GM18499 (cell line): ENCODE data around the gene FAAP20.

ENCODE experiments used
- ATAC-seq: cut with Tn5 transposase; IDR thresholded peaks from one replicate; pipeline ENCODE4 v1.9.1; 2021; ENCODE audit warnings: moderate number of reproducible peaks; ENCODE audit not compliant: insufficient read depth, unreplicated experiment

FAAP20 gene

GRCh38 chr1:2230781-2231531 is 36.4 kb upstream of the FAAP20 start:
- ATAC-seq = no peak

GRCh38 chr1:2229911-2230731 is 35.5 kb upstream of the FAAP20 start:
- no peak for ATAC-seq

DNA sequence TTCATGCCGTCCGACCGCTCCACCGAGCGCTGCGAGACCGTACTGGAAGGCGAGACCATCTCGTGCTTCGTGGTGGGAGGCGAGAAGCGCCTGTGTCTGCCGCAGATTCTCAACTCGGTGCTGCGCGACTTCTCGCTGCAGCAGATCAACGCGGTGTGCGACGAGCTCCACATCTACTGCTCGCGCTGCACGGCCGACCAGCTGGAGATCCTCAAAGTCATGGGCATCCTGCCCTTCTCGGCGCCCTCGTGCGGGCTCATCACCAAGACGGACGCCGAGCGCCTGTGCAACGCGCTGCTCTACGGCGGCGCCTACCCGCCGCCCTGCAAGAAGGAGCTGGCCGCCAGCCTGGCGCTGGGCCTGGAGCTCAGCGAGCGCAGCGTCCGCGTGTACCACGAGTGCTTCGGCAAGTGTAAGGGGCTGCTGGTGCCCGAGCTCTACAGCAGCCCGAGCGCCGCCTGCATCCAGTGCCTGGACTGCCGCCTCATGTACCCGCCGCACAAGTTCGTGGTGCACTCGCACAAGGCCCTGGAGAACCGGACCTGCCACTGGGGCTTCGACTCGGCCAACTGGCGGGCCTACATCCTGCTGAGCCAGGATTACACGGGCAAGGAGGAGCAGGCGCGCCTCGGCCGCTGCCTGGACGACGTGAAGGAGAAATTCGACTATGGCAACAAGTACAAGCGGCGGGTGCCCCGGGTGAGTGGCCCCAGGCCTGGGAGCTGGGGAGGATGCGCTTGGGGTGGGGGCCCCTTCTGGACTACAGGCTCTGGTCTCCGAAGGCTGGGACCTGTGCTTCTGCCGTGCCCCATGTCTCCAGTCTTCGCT is 34.7 kb upstream of the FAAP20 start:
- ATAC-seq = no peak

DNA sequence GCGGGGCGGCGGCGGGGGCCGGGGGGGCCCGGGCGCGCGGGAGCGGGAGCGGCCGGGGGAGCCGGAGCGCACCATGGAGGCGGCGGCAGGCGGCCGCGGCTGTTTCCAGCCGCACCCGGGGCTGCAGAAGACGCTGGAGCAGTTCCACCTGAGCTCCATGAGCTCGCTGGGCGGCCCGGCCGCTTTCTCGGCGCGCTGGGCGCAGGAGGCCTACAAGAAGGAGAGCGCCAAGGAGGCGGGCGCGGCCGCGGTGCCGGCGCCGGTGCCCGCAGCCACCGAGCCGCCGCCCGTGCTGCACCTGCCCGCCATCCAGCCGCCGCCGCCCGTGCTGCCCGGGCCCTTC is 34.1 kb upstream of the FAAP20 start:
- no peak for ATAC-seq

DNA sequence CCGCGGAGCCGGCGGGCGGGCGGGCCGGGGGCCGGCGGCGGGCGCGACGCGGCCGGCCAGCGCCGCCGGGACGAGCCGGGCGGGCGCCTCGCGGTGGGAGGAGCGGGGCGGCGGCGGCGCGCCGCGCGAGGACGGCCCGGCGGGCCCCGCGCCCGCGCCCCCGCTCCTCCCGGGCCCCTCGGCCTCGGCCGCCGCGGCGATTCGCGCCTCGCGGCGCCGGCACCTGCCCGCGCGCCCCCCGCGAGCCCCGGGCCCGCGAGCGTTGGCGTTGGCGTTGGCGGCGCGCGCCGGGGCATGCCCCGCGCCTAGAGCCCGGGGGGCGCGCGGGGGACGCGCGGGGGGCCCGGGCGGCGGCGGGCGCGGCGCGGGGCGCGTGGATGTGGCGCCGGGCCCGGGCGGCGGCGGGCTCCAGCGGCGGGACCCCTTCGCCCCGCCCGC is 33.6 kb upstream of the FAAP20 start, which contains the start of gene SKI:
SKI (plus strand) TSS at position 163 of the 438 bp plus-strand sequence. CDS start 448 bp downstream, outside the sequence.
- ATAC-seq = no peak

DNA sequence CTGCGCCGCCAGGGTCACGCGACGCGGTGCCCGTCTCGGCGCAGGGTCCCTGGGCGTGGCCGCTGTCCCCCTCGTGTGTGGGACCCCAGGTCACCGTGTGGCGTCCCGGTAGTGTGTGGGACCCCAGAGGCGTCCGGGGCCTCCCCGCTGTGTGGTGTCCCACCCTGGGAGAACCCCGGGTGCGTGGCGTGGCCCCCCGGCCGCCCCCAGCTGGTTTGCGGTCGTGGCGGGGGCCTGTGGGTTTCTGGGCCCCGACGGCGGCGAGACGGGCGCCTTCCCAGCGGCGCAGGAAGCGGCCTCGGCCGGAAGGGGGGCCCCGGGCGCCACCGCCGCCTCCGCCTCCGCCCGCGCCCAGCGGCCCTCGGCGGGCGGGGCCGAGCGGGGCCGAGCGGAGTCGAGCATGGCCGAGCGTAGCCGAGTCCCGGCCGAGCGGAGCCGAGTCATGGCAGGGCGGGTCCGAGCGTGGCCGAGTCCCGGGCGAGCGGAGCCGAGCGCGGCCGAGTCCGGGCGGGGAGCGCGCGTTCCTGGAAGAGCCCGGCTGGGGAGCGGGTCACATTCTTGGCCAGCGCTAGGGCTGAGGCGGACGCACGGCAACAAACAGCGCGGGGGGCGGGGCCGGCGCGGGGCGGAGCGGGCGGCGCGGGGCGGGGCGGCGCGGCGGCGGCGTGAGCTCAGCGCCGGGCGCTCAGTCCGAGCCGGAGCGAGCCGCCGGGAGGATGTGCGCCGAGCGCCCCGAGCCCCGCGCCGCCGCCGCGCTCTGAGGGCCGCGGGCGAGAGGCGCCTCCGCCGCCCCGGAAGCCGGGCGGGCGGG is 33.0 kb upstream of the FAAP20 start:
- peak; percentile 79 for ATAC-seq

DNA sequence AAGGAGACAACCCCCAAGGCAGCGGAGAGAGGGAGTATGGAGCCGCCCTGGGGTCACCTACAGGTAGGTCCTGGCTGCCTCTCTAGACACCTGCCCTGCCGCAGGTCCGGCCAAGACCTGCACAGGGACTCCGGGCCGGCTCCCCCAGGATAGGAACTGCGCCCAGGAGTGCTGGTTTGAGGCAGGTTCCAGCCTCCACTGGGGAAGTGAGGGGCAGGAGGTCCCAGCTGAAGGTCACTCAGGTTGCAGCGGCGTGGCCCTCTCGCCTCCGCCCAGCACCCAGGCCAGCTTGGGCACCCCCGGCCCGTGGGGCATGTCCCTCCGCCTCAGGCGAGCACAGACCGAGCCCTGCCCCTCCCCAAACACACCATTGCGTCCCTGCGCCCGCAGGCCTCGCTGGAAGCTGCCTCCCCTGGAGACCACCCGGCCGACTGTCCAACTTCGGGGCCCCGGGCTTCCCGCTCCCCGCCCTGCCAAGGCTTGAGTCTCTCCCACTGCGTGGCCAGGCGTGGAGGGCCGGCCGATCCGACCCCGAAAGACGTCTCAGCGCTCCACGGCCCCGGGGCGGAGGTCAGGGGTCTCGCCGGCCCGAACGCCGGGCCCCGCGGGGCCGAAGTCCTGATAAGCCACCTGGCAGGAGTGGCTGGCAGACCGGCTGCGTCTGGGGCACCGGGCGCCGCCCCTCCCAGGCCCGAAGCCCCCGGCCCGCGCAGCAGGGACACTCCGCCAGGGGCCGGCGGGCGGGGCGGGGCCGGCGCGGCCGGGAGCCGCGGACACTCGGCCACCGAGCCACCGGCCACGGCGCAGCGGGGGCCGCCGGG is 32.2 kb upstream of the FAAP20 start:
- ATAC-seq = no peak

- ATAC-seq = no peak
Observed at GRCh38 chr1:2224631-2225428, 30.3 kb upstream of the FAAP20 start.

DNA sequence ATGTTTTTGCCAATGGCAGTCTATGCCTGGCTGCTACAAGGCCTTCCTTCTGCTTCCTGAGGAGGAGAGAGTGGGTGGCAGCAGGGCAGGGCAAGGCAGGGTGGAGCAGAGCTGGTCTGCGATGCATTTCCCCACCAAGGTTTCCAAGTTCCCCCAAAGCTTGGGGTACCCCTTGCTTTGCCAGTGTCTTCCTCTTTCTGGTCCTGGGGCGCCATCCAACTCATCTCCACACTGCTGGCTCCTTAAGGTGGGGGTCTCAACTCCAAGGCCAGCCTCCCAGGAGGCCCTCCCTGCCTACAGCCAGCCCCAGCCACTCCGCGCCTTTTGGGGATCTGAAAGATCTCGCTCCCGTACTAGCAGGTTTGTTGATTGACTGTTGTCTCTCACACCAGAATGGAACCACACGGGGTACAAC is 29.6 kb upstream of the FAAP20 start:
- no peak for ATAC-seq

DNA sequence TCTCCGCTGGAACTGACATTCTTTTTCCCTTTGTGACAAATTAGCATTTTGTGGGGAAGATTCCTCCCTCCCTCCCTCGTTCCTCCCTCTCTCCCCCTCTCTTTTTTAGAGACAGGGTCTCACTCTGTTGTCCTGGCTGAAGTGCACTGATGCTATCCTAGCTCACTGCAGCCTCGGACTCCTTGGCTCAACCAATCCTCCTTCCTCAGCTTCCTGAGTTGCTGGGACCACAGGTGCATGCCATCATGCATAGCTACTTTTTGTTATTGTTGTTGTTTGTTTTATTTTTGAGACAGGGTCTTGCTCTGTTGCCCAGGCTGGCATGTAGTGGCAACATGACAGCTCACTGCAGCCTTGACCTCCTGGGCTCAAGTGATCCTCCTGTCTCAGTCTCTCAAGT is 26.7 kb upstream of the FAAP20 start:
- ATAC-seq = no peak

GRCh38 chr1:2216767-2217058 is 22.1 kb upstream of the FAAP20 start:
- ATAC-seq = no peak

- ATAC-seq = no peak
Observed at GRCh38 chr1:2215909-2216766, 21.6 kb upstream of the FAAP20 start.

DNA sequence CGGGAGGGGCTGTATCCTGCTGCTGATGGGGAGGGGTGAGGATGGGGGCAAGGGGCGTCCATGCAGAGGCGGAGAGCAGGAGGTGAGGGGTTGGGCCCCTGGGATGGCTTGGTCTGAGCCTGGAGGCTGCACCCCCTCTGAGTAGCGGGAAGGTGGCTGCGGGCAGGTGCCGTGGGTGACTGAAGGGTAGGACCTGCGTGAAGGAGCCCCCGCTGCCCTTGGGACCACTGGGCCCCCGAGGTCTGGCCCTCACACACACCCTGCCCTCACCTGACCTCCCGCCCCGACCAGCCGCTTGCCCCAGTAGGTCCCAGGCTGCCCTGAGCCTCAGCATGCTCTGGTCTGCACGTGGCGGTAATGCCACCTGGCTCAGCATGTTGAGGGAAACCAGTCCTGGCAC is 20.8 kb upstream of the FAAP20 start:
- ATAC-seq = no peak

DNA sequence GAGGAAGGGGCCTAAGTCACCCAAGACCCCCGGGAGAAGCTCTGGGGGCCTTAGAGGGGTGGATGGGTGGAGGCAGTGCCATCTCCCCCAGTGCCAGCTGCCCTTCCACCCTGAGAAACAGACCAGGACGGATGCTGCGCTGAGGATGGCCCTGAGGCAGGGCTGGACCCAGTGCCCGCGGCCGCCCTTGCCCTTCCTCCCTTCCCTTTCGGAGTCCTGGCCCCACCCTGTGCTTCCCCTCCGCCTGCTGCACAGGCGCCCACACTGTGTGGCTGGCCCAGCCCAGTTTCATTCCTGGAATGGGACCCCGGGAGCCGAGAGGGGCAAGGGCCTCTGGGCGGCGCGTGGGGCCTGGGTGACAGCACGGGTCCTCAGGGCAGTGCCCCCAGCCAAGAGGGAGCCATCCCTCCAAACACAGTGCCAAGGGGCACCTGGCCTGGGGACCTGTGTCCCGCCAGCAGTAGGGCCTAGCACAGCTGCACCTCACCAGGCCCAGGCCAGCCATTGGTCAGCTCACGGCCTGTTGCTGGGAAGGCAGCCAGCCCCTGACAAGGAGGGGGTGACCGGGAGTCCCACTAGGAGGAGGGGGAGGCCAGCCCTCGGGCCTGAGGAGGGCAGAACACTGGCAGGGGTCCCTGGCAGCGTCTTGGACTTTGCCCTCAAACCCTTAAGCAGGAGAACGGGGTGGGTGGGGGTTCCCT is 20.1 kb upstream of the FAAP20 start:
- ATAC-seq = no peak

- ATAC-seq = no peak
Observed at GRCh38 chr1:2213576-2214505, 19.3 kb upstream of the FAAP20 start.
